ENCODE results near the gene VEGFB. TPM values are rescaled to one million over a fixed set of nuclear protein-coding genes. Genes with fewer than 3 reads are reported as not detected.

Gene VEGFB
- total and polyA plus RNA-seq, 7 experiments from 2014 or later = 12.9 to 99.5 (median 58.7) TPM

DNA sequence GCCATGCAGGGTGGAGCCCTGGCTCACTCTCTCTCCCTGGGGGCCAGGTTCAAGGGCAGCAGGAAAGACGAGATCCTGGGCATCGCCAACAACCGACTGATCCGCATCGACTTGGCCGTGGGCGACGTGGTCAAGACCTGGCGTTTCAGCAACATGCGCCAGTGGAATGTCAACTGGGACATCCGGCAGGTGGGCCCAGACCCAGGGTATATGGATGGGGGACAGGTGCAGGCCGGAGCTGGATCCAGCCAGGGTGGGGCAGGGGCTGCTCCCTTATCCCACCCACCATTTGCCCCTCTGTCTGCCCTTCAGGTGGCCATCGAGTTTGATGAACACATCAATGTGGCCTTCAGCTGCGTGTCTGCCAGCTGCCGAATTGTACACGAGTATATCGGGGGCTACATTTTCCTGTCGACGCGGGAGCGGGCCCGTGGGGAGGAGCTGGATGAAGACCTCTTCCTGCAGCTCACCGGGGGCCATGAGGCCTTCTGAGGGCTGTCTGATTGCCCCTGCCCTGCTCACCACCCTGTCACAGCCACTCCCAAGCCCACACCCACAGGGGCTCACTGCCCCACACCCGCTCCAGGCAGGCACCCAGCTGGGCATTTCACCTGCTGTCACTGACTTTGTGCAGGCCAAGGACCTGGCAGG lies 11.3 kb upstream of the VEGFB start:
- no peaks in the 10 kb centered on the region for H3K27me3 ChIP-seq (ENCODE audit: control insufficient read depth in 2 of 2, insufficient read depth in 2 of 2, low read length in 2 of 2)
- peaks cover 6 to 27% (median 19%) of the 10 kb centered on the region in 7 donors for H3K4me1 Mint-ChIP-seq
- H3K9me3 Mint-ChIP-seq = no peaks in the 10 kb centered on the region
- no peak overlapping the region for H3K4me3 Mint-ChIP-seq
- no peak overlapping the region for H3K27ac ChIP-seq (ENCODE audit: low read depth, low read length)
- peaks cover 0 to 10% (median 4%) of the 10 kb centered on the region in 5 donors for H3K36me3 Mint-ChIP-seq
- no peak overlapping the region for H3K4me3 ChIP-seq (ENCODE audit: low read length)
- intact Hi-C loops (cut with micrococcal nuclease) = no loop called here
- H3K36me3 ChIP-seq (ENCODE audit: control insufficient read depth in 2 of 3, insufficient read depth in 3 of 3, low read length in 3 of 3) = peaks cover 7 to 51% (median 14%) of the 10 kb centered on the region in 3 experiments
- peaks cover 16 to 20% of the 10 kb centered on the region in 2 donors for H3K4me1 ChIP-seq (ENCODE audit: control insufficient read depth in 2 of 2, insufficient read depth in 2 of 2, low read length in 2 of 2)
- DNase-seq (no peak), ATAC-seq (no peak)
- no peaks in the 10 kb centered on the region for H3K9me3 ChIP-seq (ENCODE audit: control insufficient read depth in 2 of 3, low read length in 3 of 3)
- H3K27ac Mint-ChIP-seq = no peak overlapping the region
- H3K27me3 Mint-ChIP-seq = no peaks in the 10 kb centered on the region
- ChIA-PET CTCF (interaction anchor here (0.6 to 5.5 kb wide), 6 partner anchors 8 to 470 kb away, joined by 3 to 66 read pairs (median 4); partner anchors contain the start of gene FERMT3), POLR2A (interaction anchor here (0.7 to 14.3 kb wide), 7 partner anchors 12 to 81 kb away, joined by 3 to 220 read pairs (median 4); partner anchors contain the start of genes BAD, FERMT3, GPR137 and PPP1R14B)

DNA sequence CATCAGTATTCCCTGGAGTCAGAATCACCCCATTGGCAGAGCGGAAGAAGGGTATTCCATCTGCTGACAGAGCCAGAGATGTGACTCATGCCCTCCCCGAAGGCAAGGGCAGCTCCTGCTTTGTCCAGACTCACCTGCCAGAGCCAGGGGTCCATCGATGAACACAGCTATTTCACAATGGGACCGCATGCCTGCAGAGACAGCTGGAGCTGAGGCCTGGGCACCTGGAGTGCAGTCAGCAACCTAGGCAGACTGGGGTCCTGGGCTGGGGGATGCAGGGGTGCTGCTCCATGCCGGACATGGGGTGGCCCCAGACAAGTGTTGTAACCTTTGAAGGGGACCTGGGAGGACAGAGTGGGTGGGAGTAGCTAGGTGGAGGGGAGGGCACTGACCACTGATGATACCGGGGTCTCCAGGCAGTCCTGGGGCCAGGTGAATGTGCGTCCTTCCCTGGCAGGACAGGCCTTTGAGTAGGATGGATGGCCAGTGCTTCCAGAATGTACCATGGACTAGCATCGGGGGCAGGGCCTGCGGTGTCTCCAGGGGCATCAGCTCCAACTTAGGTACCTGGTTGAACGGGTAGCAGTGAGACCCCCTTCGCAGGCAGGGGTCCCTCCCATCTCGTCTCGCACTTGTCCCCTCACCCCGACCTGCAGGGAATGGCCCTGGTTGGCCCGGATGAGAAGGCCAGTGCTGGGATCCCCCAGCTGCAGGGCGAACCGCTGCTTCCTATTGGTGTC lies 10.1 kb upstream of the VEGFB start:
- Mint-ChIP-seq H3K27me3 (no peaks in the 10 kb centered on the region), H3K4me1 (peaks cover 11 to 37% (median 22%) of the 10 kb centered on the region in 7 donors), H3K36me3 (peaks cover 0 to 2% (median 0%) of the 10 kb centered on the region in 5 donors), H3K9me3 (no peaks in the 10 kb centered on the region), H3K4me3 (peak overlapping the region in 7 of 10 donors; percentile 56 to 93 (median 89)), H3K27ac (peak overlapping the region in 7 of 9 donors; percentile 24 to 90 (median 65))
- POLR2A ChIA-PET = interaction anchor here (0.7 to 14.3 kb wide), 10 partner anchors 10 to 80 kb away, joined by 3 to 220 read pairs (median 4); partner anchors contain the start of genes BAD, FERMT3, GPR137 and PLCB3
- H3K36me3 ChIP-seq (ENCODE audit: control insufficient read depth in 2 of 3, insufficient read depth in 3 of 3, low read length in 3 of 3) = peaks cover 7 to 39% (median 14%) of the 10 kb centered on the region in 3 experiments
- H3K4me1 ChIP-seq (ENCODE audit: control insufficient read depth in 2 of 2, insufficient read depth in 2 of 2, low read length in 2 of 2) = peaks cover 20 to 24% of the 10 kb centered on the region in 2 donors
- H3K27me3 ChIP-seq (ENCODE audit: control insufficient read depth in 2 of 2, insufficient read depth in 2 of 2, low read length in 2 of 2) = no peaks in the 10 kb centered on the region
- intact Hi-C loops (cut with micrococcal nuclease) = no loop called here
- H3K27ac ChIP-seq (ENCODE audit: low read depth, low read length) = no peak overlapping the region
- ATAC-seq (no peak), DNase-seq (no peak)
- no peak overlapping the region for H3K4me3 ChIP-seq (ENCODE audit: low read length)
- CTCF ChIA-PET = interaction anchor here (0.7 to 5.5 kb wide), 4 partner anchors 9 to 78 kb away, joined by 3 to 66 read pairs (median 4); partner anchors contain the start of gene FERMT3
- no peaks in the 10 kb centered on the region for H3K9me3 ChIP-seq (ENCODE audit: control insufficient read depth in 2 of 3, low read length in 3 of 3)

DNA sequence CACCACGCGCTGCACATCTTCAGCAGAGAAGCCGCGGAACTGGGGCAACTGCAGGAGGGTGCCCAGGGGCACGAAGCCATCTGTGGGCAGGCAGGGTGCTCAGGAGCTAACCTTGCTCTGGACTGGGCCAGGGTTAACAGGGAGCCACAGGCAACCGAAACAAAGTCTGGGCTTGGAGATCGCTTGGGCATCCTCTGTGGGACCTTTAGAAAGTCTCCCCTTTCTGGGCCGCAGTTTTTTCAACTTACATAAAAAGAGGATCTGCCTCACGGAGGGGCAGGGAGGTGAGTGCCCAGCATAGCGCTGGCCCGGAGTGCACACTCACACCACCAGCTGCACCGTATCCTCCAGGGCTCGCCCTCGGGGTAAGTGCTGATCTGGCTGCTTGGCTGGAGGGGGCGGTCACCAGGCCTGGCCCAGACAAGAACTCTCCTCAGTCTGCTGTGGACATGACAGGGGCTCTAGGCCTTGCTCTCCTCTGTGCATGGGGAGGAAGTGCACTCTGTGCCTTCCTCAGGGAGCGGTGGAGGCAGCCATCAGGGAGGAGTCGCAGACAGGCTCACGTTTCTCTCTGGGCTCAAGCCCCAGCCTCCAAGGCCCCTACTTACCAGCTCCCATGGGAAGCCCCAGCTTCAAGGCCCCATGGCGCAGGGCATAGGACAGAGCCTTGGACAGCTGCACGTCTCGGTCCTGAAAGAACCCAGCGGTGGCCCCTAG lies 9.3 kb upstream of the VEGFB start:
- Mint-ChIP-seq H3K4me1 (peaks cover 15 to 44% (median 29%) of the 10 kb centered on the region in 7 donors), H3K27ac (peak overlapping the region; percentile 32 to 90 (median 82)), H3K4me3 (peak overlapping the region; percentile 87 to 96 (median 92)), H3K9me3 (no peaks in the 10 kb centered on the region), H3K27me3 (no peaks in the 10 kb centered on the region), H3K36me3 (peaks cover 0 to 2% (median 0%) of the 10 kb centered on the region in 5 donors)
- POLR2A ChIA-PET = interaction anchor here (0.6 to 14.3 kb wide), 10 partner anchors 16 to 570 kb away, joined by 4 to 220 read pairs (median 12); partner anchors contain the start of genes BAD, FERMT3, FKBP2 and GPR137
- peaks cover 27 to 31% of the 10 kb centered on the region in 2 donors for H3K4me1 ChIP-seq (ENCODE audit: control insufficient read depth in 2 of 2, insufficient read depth in 2 of 2, low read length in 2 of 2)
- no peaks in the 10 kb centered on the region for H3K9me3 ChIP-seq (ENCODE audit: control insufficient read depth in 2 of 3, low read length in 3 of 3)
- H3K27ac ChIP-seq (ENCODE audit: low read depth, low read length) = peak overlapping the region; percentile 89
- intact Hi-C loops (cut with micrococcal nuclease) = no loop called here
- CTCF ChIA-PET = interaction anchor here (0.7 to 5.5 kb wide), 2 partner anchors 19 to 76 kb away, joined by 3 to 66 read pairs; partner anchors contain the start of gene FERMT3
- H3K36me3 ChIP-seq (ENCODE audit: control insufficient read depth in 2 of 3, insufficient read depth in 3 of 3, low read length in 3 of 3) = peaks cover under 1 to 32% (median 13%) of the 10 kb centered on the region in 3 experiments
- no peaks in the 10 kb centered on the region for H3K27me3 ChIP-seq (ENCODE audit: control insufficient read depth in 2 of 2, insufficient read depth in 2 of 2, low read length in 2 of 2)
- H3K4me3 ChIP-seq (ENCODE audit: low read length) = peak overlapping the region; percentile 60
- ATAC-seq (no peak), DNase-seq (no peak)

DNA sequence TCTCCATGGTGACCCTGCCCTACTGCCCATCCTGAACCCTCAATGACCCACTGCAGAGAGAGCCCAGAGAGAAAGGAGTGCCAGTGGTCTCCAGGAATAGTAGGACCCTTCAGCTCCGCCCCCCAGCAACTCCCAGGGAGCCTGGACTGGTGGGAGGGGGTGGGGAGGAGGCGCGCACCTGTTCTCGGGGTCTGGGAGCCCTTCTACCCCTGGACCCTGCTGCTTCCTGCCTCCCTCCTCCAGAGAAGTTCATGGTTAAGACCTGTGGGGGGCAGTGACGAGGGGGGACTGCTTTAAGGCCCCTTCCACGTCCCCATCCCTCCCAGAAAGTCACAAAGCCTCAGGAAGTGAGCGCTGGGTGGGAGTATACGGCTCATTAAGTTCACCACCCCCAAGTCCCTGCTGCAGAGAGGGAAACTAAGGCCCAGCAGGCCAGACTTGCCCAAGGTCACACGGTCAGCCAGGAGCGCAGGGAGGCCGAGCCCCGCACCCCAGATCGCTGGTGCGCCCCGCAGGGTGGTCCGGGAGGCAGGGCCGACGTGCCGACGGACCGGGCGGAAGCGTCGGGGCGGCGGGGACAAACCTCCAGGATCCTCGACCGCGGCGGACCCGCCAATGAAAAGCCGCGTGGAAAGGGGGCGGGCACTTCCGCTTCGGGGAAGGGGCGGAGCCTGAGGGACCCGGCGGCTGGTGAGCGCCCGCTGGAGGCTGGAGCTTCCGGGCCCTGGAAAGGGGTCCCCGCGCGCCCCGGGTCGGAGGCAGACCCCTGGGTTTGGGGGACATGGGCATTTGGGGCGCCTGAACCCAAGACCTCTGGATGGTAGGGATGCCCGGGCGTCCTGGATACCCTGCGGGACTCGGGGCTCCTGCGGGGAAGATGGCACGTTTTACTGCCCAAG lies 8.5 kb upstream of the VEGFB start, which contains the start of the genes NUDT22 and TRPT1:
Gene NUDT22, plus strand, starts transcription at position 667 of the 899 bp plus-strand sequence. CDS start 379 bp downstream, outside the sequence.
Gene TRPT1, minus strand, starts transcription at position 579 of the 899 bp plus-strand sequence. Its CDS starts 326 bp downstream, at position 253.
- Mint-ChIP-seq H3K27ac (peak within 1 kb of the TSS; percentile 76 to 97 (median 90)), H3K9me3 (no peaks in the 10 kb centered on the region), H3K4me1 (peaks cover 15 to 46% (median 34%) of the 10 kb centered on the region in 7 donors), H3K4me3 (peak within 1 kb of the TSS; percentile 87 to 96 (median 92)), H3K36me3 (peaks cover 0 to 2% (median 0%) of the 10 kb centered on the region in 5 donors), H3K27me3 (no peaks in the 10 kb centered on the region)
- peak within 1 kb of the TSS; percentile 89 for H3K27ac ChIP-seq (ENCODE audit: low read depth, low read length)
- ATAC-seq = peak; percentile 82
- H3K4me3 ChIP-seq (ENCODE audit: low read length) = peak within 1 kb of the TSS; percentile 60
- H3K27me3 ChIP-seq (ENCODE audit: control insufficient read depth in 2 of 2, insufficient read depth in 2 of 2, low read length in 2 of 2) = no peaks in the 10 kb centered on the region
- H3K9me3 ChIP-seq (ENCODE audit: control insufficient read depth in 2 of 3, low read length in 3 of 3) = no peaks in the 10 kb centered on the region
- CTCF ChIA-PET = interaction anchor here (0.6 to 5.5 kb wide), 7 partner anchors 13 to 92 kb away, joined by 3 to 66 read pairs (median 3); partner anchors contain the start of genes FERMT3, FKBP2, PRDX5 and TRMT112
- POLR2A ChIA-PET = interaction anchor here (0.5 to 14.3 kb wide), 19 partner anchors 8 to 569 kb away, joined by 3 to 220 read pairs (median 6); partner anchors contain the start of genes CCDC88B, FERMT3, FKBP2 and PLCB3
- peak; percentile 81 to 97 (median 86) for DNase-seq
- peaks cover 0 to 24% (median 5%) of the 10 kb centered on the region in 3 experiments for H3K36me3 ChIP-seq (ENCODE audit: control insufficient read depth in 2 of 3, insufficient read depth in 3 of 3, low read length in 3 of 3)
- H3K4me1 ChIP-seq (ENCODE audit: control insufficient read depth in 2 of 2, insufficient read depth in 2 of 2, low read length in 2 of 2) = peaks cover 28 to 34% of the 10 kb centered on the region in 2 donors
- intact Hi-C loops (cut with micrococcal nuclease) = loop anchor here (1.0 to 2.0 kb wide), 12 partner anchors 8 to 79 kb away; partner anchors contain the start of genes FKBP2 (in 2 of the 2), ESRRA (in 1 of the 2), GPR137 (in 1 of the 2) and MACROD1 (in 1 of the 2)

DNA sequence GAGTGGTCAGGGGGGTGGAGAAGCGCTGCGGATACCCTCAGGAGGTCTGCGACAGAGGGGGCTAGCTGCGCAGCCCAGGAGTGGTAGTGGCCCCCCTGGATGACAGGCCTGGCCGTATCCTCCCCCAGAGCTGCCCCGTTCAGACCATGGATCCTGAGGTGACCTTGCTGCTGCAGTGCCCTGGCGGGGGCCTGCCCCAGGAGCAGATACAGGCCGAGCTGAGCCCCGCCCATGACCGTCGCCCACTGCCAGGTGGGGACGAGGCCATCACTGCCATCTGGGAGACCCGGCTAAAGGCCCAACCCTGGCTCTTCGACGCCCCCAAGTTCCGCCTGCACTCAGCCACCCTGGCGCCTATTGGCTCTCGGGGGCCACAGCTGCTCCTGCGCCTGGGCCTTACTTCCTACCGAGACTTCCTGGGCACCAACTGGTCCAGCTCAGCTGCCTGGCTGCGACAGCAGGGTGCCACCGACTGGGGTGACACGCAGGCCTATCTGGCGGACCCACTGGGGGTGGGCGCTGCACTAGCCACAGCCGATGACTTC lies 7.8 kb upstream of the VEGFB start:
- Mint-ChIP-seq H3K4me1 (peaks cover 15 to 51% (median 38%) of the 10 kb centered on the region in 7 donors), H3K9me3 (no peaks in the 10 kb centered on the region), H3K27ac (peak overlapping the region; percentile 76 to 92 (median 86)), H3K4me3 (peak overlapping the region; percentile 87 to 96 (median 92)), H3K27me3 (no peaks in the 10 kb centered on the region), H3K36me3 (no peaks in the 10 kb centered on the region)
- ATAC-seq (peak; percentile 32), DNase-seq (peak in 7 of 9 donors; percentile 38 to 66 (median 44))
- Histone ChIP-seq H3K4me3 (ENCODE audit: low read length) (peak overlapping the region; percentile 60), H3K9me3 (ENCODE audit: control insufficient read depth in 2 of 3, low read length in 3 of 3) (no peaks in the 10 kb centered on the region), H3K36me3 (ENCODE audit: control insufficient read depth in 2 of 3, insufficient read depth in 3 of 3, low read length in 3 of 3) (peaks cover 0 to 18% (median 3%) of the 10 kb centered on the region in 3 experiments), H3K27ac (ENCODE audit: low read depth, low read length) (peak overlapping the region; percentile 89), H3K4me1 (ENCODE audit: control insufficient read depth in 2 of 2, insufficient read depth in 2 of 2, low read length in 2 of 2) (peaks cover 30 to 37% of the 10 kb centered on the region in 2 donors), H3K27me3 (ENCODE audit: control insufficient read depth in 2 of 2, insufficient read depth in 2 of 2, low read length in 2 of 2) (no peaks in the 10 kb centered on the region)
- POLR2A ChIA-PET = interaction anchor here (0.5 to 14.3 kb wide), 23 partner anchors 9 to 550 kb away, joined by 3 to 220 read pairs (median 6); partner anchors contain the start of genes CCDC88B, FERMT3, FKBP2 and PLCB3
- intact Hi-C loops (cut with micrococcal nuclease) = loop anchor here (1.0 to 2.0 kb wide), 12 partner anchors 8 to 79 kb away; partner anchors contain the start of genes FKBP2 (in 2 of the 2), ESRRA (in 1 of the 2), GPR137 (in 1 of the 2) and MACROD1 (in 1 of the 2)
- CTCF ChIA-PET = interaction anchor here (0.6 to 5.5 kb wide), 7 partner anchors 14 to 91 kb away, joined by 3 to 66 read pairs (median 3); partner anchors contain the start of genes FERMT3, FKBP2, PRDX5 and TRMT112
